DOHH2 (cell line): Measurements from ENCODE around the gene PREX1.

Experiments used
- CTCF ChIP-seq: fragments of 200-600 bp; sonication (generic); IDR thresholded peaks from one replicate; pipeline ENCODE4 v1.5.1; 2014; ENCODE audit warnings: antibody characterized with exemption, mild to moderate bottlenecking, low read depth, low read length; ENCODE audit not compliant: poor library complexity, severe bottlenecking
- EZH2phosphoT487 ChIP-seq: fragments of 200-600 bp; sonication (generic); IDR thresholded peaks from 2 replicates; pipeline ENCODE4 v1.6.1; 2017; ENCODE audit warnings: borderline replicate concordance, mild to moderate bottlenecking, antibody characterized with exemption, low read length, moderate library complexity, mixed read lengths

GRCh38 chr20:48782053-48782452, 45.7 kb downstream of the PREX1 start:
- no peak for TF ChIP-seq CTCF
- no peak for TF ChIP-seq EZH2phosphoT487
